NCI-H1694 treated with DMSO at 0.1 percent for 48 hours (cell line): ENCODE results near the gene MRPL20.
"Not testable (repeated sequence)": the region's sequence is repeated elsewhere in the genome, so short reads cannot be mapped to it uniquely, and the experiment has no call there.

Experiments
- DNase-seq: peaks from one replicate; lab custom pipeline; 2025; lab: John Stamatoyannopoulos, UW

MRPL20 gene

GRCh38 chr1:1385339-1385738 is 21.8 kb downstream of the MRPL20 start:
- not testable (repeated sequence) for DNase-seq

DNA sequence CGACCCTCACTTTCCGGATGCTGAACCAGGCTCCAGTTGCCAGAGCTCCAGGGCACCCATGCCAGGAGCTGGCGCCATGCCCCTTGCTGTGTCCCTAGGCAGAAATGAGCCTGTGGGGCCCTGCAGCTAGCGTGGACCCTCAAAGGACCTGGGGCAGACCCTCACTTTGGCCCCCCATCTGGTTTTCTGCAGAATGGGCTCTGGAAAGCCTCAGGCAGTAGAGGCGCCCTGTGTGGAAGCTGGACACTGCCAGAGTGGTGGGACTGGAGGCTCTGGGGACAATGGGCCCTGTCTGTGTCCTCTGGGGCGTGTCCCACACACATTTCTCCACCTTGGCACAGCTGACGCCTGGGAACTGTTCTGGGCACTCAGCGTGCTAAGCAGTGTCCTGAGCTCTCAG is 25.8 kb downstream of the MRPL20 start:
- DNase-seq, result no peak

DNA sequence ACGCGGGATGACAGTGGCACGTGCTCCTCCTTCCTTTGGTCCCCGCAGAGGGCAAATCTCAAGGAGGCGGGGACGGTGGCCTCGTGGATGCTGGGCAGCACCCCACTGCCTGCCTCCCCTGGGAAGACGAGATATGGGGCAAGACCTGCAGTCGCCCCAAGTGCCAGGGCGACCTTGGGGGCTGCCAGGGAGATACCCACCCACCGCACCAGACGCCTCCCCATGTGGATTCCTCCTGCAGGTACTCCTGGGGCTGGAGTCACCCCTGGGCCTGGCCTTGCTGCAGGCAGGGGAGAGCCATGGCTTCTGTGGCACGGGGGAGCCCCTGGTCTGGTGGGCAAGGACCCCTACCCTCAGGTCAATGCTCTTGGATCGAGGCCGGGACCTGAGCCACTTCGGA is 26.2 kb downstream of the MRPL20 start:
- DNase-seq, result no peak

DNA sequence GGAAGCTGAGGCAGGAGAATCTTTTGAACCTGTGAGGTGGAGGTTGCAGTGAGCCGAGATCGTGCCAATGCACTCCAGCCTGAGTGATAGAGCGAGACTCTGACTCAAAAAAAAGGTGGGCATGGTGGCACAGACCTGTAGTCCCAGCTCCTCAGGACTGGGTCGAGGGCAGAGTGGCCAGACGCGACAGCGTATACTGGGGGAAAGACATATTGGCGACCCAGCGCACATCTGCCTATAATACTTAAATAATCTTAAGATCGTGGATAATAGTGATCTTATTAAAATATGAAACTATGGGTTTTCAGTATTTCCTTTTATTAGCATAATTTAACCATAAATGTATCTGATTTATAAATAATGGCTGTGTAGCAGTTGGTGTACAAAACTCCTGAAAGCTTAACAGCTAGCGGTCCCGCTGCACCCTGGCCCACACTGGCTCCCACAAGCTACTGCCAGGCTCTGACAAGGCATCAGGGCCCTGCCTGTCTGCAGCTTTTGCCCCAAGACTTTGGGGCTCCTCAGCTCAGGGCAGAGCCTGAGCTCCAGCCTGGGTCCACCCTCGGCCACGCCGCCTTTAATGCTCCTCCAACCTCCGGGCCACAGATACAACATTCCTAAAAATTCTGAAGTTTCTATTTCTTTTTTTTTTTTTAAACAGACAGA is 29.4 kb downstream of the MRPL20 start:
- no peak for DNase-seq

- DNase-seq, result no peak
These were observed 30.4 kb downstream of the MRPL20 start for GRCh38 chr1:1376551-1377226.

GRCh38 chr1:1374929-1375662 is 32.0 kb downstream of the MRPL20 start, which contains the start of gene AURKAIP1:
Gene AURKAIP1, minus strand, starts transcription at chr1:1375207. Its CDS starts 451 bp downstream, at chr1:1374756.
- DNase-seq, result peak; percentile 96

DNA sequence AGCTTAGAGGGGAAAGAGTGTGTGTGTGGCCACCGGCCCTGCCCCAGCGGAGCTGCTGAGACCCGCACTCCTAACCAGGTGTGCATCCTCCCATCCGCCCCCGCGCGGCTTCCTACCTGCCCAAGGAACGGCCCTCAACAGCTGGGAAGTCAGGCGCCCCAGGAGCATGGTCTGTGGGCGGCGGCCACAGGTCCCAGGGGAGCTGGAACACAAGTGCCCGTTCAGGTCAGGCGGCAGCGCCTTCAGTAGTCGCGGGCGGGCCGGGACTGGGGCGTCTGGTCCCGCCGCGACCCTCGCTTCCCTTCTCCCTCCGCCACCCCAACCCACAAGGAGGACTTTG is 32.5 kb downstream of the MRPL20 start:
- no peak for DNase-seq

GRCh38 chr1:1373815-1374588 is 33.1 kb downstream of the MRPL20 start:
- DNase-seq, result no peak

DNA sequence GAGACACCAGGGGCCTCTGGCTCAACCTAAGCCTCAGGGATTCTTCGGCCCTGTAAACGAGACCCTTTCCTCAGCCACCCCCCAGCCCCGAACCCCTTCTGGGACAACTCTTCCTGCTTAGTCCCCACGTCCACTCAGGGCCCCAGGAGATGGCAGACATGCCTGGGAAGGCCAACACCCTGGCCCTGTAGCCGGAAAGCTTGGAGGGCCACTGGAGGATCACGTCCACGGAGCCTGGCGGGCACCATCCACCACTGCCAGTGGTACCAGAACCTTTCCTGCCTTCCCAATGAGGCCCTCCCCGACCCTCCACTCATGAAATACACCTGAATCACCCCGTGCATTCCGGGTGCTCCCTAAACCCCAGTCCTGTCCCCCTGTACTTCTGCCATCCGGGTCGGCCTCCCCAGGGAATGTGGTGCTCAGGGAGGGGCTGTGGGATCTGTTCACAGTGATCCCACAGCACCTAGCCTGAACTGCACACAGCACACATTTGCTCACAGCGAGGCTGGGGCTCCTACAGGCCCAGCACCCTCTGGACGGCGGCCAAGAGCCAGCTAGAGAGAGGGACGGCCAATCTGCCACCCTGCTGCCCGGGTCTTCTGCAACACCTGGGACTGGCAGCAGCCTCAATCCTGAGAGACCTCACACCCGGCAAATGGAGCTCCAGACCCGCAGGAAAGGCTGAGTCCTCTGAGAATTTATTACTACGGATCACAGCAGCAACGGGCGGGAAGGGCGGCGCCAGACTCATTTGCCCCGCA is 33.9 kb downstream of the MRPL20 start:
- no peak for DNase-seq

DNA sequence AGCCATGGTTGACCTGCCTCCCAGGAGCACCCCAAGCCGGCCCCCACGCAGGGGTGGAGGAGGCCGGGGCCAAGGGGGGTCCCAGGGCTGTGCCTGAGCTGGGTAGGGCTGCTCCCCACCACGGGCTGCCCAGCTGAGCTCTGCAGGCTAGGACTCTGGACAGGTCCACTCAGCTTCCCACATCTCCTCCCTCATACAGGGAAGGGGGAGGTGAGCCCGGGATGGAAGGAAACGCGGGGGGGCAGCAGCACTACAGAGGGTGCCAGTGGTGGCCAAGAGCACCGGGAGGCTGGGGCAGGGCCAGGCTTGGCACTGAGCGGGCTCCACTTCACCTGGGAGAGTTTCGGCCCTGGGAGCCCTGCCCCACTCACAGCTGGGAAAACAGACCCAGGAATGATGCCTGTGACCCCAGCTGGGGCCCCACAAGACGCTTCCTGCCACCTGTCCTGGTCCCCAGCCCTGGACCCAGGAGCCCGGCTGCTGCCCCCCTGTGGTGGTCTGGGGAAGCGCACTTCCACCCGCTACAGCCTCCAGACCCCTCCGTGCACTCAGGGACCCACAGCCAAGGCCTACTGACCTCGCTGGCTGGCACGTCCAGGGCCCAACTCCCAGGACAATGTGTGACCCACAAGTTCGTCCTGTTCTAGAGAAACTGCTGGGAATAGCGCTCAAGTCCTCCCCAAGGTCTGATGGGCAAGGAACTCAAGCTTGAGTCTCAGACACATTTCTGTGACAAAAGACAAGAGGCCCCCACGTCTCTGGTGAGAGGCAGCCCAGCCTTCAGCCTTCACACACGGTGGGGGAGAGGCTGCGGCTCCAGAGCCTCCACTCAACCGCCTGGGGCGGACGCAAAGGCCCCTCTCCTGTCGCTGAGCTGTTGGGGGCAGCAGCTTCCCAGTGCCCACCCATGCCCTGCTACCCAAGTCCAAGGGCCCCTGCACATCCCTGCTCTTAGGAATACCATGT is 35.1 kb downstream of the MRPL20 start:
- DNase-seq, result no peak

GRCh38 chr1:1371364-1371745 is 35.7 kb downstream of the MRPL20 start:
- DNase-seq, result no peak

DNA sequence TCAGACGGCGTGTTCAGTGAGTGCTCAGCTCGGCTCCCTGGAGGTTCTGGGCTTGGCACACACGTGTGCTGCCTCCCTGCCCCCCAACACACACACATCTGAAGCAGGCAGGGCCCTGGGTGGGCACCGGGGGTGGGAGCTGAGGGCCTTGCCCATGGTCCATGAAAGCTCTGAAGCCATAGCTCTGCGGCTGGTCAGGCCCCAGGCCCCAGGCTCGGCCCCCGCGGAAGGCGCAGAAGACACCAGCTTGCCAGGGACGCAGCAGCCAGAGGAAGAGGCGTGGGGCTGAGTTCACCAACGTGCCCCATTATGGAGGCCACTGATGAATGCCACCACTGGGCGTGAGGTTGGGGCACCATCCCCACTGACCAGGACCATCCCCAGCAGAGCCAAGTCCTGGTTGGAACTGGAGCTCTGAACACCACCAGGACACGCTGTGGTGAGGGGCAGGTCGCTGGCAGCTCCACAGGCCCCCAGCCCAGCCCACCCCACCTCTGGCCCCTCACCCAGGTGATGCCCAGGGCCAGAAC is 36.3 kb downstream of the MRPL20 start:
- no peak for DNase-seq

DNA sequence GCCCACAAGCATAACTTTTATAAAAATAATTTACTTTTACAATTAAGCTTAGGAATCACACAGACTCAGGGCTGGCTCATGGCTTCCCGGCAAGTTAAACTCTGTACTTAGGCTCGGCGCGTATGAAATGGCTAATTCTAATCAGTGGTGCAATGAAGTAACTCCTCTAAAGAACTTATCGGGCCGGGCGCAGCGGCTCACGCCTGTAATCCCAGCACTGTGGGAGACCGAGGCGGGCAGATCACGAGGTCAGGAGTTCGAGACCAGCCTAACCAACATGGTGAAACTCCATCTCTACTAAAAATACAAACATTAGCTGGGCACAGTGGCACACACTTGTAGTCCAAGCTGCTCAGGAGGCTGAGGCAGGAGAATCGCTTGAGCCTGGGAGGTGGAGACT is 37.0 kb downstream of the MRPL20 start:
- DNase-seq, result not testable (repeated sequence)

DNA sequence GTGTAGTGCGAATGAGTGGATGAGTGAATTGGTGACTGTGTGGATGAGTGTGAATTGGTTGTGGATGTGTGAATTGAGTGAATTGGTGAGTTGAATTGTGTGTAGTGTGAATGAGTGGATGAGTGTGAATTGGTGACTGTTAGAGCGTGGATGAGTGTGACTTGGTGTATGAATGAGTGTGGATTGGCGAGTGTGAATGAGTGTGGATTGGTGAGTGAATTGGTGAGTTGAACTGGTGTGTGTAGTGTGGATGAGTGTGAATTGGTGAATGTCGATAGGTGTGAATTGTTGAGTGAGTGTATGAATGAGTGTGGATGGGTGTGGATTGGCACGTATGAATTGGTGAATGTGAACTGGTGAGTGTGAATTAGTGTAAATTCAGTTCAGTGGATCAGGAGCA is 39.8 kb downstream of the MRPL20 start:
- no peak for DNase-seq

GRCh38 chr1:1366699-1367066 is 40.4 kb downstream of the MRPL20 start:
- DNase-seq, result no peak

DNA sequence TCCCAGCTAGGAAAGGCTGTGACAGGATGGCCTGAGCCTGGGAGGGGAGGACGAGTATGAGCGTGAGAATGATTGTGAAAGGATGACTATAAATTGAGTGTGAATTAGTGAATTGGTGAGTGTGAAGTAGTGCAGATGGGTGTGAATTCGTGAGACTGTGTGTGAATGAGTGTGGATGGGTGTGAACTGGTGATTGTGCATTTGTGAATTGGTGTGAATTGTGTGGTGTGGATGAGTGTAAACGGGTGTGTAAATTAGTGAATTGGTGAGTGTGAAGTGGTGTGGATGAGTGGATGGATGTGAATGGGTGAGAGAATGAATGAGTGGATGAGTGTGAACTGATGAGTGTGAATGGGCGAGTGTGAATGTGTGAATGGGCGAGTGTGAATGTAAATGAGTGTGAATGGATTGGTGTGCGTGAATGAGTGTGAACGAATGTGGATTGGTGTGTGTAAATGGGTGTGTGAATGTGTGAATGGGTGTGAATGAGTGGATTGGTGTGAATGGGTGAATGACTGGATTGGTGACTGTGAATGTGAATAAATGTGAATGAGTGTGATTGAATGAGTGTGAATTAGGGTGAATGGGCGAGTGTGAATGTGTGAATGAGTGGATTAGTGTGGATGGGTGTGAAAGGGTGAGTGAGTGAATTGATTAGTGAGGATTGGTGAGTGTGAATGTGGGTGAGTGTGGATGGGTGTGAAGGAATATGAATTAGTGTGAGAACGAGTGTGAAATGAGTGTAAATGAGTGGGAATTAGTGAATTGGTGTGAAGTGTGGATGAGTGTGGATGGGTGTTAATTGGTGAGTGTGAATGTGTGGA is 41.0 kb downstream of the MRPL20 start:
- DNase-seq, result no peak

DNA sequence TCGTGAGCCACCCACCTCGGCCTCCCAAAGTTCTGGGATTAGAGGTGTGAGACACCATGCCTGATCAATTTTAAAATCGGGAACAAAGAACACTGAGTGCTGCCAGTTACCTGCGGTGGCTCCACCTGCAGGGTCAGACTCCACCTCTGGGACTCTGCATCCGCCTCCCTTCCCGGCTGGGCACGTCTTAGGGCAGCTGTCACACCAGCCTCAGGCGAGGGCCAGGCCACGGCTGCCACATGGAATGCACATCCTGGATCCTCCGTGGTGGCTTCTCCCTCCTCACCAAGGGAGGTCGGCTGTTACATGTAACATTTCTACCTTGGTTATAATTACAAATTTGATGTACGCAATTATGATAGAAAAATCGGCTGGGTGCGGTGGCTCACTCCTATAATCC is 42.8 kb downstream of the MRPL20 start:
- DNase-seq, result no peak

DNA sequence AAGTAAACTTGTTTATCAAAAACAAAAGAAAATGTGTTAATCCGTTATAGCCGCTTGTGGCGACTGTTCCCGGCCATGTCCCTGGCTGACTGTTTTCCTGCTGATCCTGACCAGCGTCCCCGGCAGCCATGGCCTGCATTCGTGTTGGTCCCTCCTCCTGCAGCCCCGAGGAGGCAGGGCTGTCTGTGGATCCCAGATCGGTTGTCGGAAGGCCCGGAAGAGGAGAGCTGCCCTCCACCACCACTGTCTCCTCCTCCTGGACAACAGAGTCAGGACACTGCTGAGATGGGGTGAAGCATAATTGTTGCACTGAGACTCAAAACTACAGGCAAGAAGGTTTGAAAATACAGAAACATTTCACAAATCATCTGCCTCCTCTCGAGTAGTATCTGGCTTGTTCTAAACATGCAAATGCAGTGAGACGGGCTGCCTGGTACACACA is 45.1 kb downstream of the MRPL20 start:
- no peak for DNase-seq

GRCh38 chr1:1361233-1361981 is 45.7 kb downstream of the MRPL20 start:
- DNase-seq, result no peak
